Measurements from ENCODE around the gene MBD3.
"Not testable (repeated sequence)": the region's sequence is repeated elsewhere in the genome, so short reads cannot be mapped to it uniquely, and the experiment has no call there.

The MBD3 gene

DNA sequence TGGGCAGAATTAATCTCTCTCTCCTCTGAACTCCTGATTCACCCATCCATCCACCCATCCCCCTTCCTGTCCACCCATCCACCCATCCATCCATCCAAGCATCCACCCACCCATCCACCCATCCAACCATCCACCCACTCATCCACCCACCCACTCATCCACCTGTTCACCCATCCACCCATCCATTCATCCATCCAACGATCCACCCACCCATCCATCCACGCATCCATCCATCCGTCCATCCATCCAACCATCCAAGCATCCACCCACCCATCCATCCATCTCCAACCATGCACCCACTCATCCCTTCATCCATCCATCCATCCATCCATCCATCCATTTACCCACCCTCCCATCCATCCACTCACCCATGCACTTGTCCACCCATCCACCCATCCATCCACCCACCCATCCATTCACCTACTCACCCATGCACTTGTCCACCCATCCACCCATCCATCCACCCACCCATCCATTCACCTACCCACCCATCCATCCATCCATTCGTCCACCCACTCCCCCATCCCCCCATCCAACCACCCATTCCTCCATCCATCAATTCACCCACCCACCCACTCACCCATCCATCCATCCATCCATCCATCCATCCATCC is 43.2 kb downstream of the MBD3 start:
- DNase-seq, result no peak
- no peaks in the 10 kb centered on the region for H3K36me3 ChIP-seq (replicated peaks; ENCODE audit: insufficient read depth, low read length)
- no peak overlapping the region for H2AFZ ChIP-seq (ENCODE audit: low read length)
- H3K4me2 ChIP-seq (ENCODE audit: low read depth, low read length), result no peak overlapping the region
- H3K9me3 ChIP-seq (replicated peaks; ENCODE audit: insufficient read depth, low read length), result no peaks in the 10 kb centered on the region
- no peaks in the 10 kb centered on the region for H3F3A ChIP-seq (ENCODE audit: insufficient read depth, low read length)
- H3K27me3 ChIP-seq (replicated peaks; ENCODE audit: insufficient read depth, low read length), result peaks cover 51% of the 10 kb centered on the region
- H3K4me3 ChIP-seq (ENCODE audit: low read length), result no peak overlapping the region
- H3K4me1 ChIP-seq (ENCODE audit: low read length), result no peaks in the 10 kb centered on the region
- H4K20me1 ChIP-seq (ENCODE audit: insufficient read depth, low read length), result no peaks in the 10 kb centered on the region
- TF ChIP-seq EZH2 (optimal IDR thresholded peaks at IDR 0.05; ENCODE audit: low read depth, low read length) (no peak), EZH2phosphoT487 (IDR thresholded peaks at IDR 0.05; ENCODE audit: low read length) (no peak)
- TF ChIP-seq, protein P1, sequence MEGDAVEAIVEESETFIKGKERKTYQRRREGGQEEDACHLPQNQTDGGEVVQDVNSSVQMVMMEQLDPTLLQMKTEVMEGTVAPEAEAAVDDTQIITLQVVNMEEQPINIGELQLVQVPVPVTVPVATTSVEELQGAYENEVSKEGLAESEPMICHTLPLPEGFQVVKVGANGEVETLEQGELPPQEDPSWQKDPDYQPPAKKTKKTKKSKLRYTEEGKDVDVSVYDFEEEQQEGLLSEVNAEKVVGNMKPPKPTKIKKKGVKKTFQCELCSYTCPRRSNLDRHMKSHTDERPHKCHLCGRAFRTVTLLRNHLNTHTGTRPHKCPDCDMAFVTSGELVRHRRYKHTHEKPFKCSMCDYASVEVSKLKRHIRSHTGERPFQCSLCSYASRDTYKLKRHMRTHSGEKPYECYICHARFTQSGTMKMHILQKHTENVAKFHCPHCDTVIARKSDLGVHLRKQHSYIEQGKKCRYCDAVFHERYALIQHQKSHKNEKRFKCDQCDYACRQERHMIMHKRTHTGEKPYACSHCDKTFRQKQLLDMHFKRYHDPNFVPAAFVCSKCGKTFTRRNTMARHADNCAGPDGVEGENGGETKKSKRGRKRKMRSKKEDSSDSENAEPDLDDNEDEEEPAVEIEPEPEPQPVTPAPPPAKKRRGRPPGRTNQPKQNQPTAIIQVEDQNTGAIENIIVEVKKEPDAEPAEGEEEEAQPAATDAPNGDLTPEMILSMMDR (IDR thresholded peaks at IDR 0.05; ENCODE audit: low read length), result no peak
- H3K9me2 ChIP-seq (replicated peaks; ENCODE audit: insufficient read depth, low read length), result no peaks in the 10 kb centered on the region
- H3K27ac ChIP-seq (ENCODE audit: low read length), result no peak overlapping the region
- no peak overlapping the region for H3K9ac ChIP-seq (ENCODE audit: low read length)
- H3K79me2 ChIP-seq (ENCODE audit: low read length), result no peaks in the 10 kb centered on the region

DNA sequence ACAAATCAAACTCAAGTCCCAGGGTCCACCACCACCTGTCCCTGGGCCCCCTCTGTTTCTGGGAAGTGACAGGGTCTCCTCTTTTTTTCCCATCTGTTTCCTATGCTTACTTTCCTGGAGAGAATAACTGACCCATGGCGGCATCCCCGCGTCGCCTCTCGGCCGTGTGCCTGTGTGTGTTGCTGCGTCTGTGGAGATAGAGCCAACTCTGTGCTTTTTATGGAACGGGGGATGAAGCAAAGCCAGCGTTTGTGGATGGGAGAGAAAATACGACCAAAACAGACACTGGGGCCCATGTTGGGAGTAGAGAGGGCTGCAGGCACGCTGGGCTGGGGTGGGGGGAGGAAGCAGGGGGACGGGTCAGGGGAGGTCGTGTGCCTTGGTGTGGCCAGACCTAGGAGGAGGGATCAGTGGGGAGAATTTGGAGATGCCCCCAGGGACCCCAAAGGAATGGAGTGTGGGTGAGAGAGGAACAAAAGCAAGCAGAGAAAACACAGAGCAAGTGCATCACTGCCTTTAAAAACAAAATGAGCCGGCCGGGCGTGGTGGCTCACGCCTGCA is 52.2 kb downstream of the MBD3 start:
- H3K27ac ChIP-seq (ENCODE audit: low read length), result no peak overlapping the region
- peaks cover 86% of the 10 kb centered on the region for H3K27me3 ChIP-seq (replicated peaks; ENCODE audit: insufficient read depth, low read length)
- H3K36me3 ChIP-seq (replicated peaks; ENCODE audit: insufficient read depth, low read length), result no peaks in the 10 kb centered on the region
- H3K9me3 ChIP-seq (replicated peaks; ENCODE audit: insufficient read depth, low read length), result no peaks in the 10 kb centered on the region
- H3K9ac ChIP-seq (ENCODE audit: low read length), result no peak overlapping the region
- H3K9me2 ChIP-seq (replicated peaks; ENCODE audit: insufficient read depth, low read length), result no peaks in the 10 kb centered on the region
- no peaks in the 10 kb centered on the region for H4K20me1 ChIP-seq (ENCODE audit: insufficient read depth, low read length)
- H2AFZ ChIP-seq (ENCODE audit: low read length), result no peak overlapping the region
- no peak for TF ChIP-seq EZH2phosphoT487 (IDR thresholded peaks at IDR 0.05; ENCODE audit: low read length)
- TF ChIP-seq EZH2 (optimal IDR thresholded peaks at IDR 0.05; ENCODE audit: low read depth, low read length), result no peak
- TF ChIP-seq, protein P1 (IDR thresholded peaks at IDR 0.05; ENCODE audit: low read length), result no peak
- DNase-seq, result no peak
- no peaks in the 10 kb centered on the region for H3K4me1 ChIP-seq (ENCODE audit: low read length)
- no peaks in the 10 kb centered on the region for H3K79me2 ChIP-seq (ENCODE audit: low read length)
- no peaks in the 10 kb centered on the region for H3F3A ChIP-seq (ENCODE audit: insufficient read depth, low read length)
- no peak overlapping the region for H3K4me2 ChIP-seq (ENCODE audit: low read depth, low read length)
- no peak overlapping the region for H3K4me3 ChIP-seq (ENCODE audit: low read length)

DNA sequence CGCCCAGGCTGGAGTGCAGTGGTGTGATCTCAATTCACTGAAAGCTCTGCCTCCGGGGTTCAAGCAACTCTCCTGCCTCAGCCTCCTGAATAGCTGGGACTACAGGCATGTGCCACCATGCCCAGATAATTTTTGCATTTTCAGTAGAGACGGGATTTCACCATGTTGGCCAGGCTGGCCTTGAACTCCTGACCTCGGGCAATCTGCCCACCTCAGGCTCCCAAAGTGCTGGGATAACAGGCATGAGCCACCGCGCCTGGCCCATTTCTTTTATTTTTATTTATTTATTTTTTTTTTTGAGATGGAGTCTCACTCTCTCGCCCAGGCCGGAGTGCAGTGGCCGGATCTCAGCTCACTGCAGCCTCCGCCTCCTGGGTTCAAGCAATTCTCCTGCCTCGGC is 52.9 kb downstream of the MBD3 start:
- H3K9me2 ChIP-seq (replicated peaks; ENCODE audit: insufficient read depth, low read length); H3K4me1 ChIP-seq (ENCODE audit: low read length): not testable (repeated sequence)
- H3K27me3 ChIP-seq (replicated peaks; ENCODE audit: insufficient read depth, low read length), result peaks cover 89% of the 10 kb centered on the region

DNA sequence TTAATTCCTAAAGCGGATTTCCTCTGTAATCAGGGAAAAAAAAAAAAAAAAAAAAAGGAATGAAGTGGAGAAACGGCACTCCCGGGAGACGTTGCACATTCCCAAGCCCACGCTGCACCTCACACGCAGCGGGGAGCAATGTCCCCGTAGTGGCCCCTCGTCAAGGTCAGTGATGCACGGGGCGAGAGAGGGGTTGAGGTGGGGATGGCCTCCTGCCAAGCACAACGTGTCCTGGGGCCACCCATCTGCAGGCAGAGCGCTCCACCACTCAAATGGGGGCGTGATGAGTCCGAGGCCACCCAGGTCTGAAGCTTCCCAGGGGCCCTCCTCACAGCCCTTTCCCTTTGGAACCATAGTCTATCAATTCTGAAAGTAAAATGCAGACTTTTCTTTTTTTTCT is 53.7 kb downstream of the MBD3 start:
- TF ChIP-seq, protein P1 (IDR thresholded peaks at IDR 0.05; ENCODE audit: low read length), result no peak
- TF ChIP-seq EZH2phosphoT487 (IDR thresholded peaks at IDR 0.05; ENCODE audit: low read length), result no peak
- TF ChIP-seq EZH2 (optimal IDR thresholded peaks at IDR 0.05; ENCODE audit: low read depth, low read length), result no peak
- Histone ChIP-seq H3K36me3 (replicated peaks; ENCODE audit: insufficient read depth, low read length) (no peaks in the 10 kb centered on the region), H3K4me3 (ENCODE audit: low read length) (no peak overlapping the region), H3K27ac (ENCODE audit: low read length) (no peak overlapping the region), H3K4me2 (ENCODE audit: low read depth, low read length) (no peak overlapping the region), H4K20me1 (ENCODE audit: insufficient read depth, low read length) (no peaks in the 10 kb centered on the region), H3K9me2 (replicated peaks; ENCODE audit: insufficient read depth, low read length) (no peaks in the 10 kb centered on the region), H2AFZ (ENCODE audit: low read length) (no peak overlapping the region), H3K4me1 (ENCODE audit: low read length) (no peaks in the 10 kb centered on the region), H3F3A (ENCODE audit: insufficient read depth, low read length) (no peaks in the 10 kb centered on the region), H3K79me2 (ENCODE audit: low read length) (no peaks in the 10 kb centered on the region), H3K9ac (ENCODE audit: low read length) (no peak overlapping the region), H3K27me3 (replicated peaks; ENCODE audit: insufficient read depth, low read length) (peaks cover 86% of the 10 kb centered on the region), H3K9me3 (replicated peaks; ENCODE audit: insufficient read depth, low read length) (no peaks in the 10 kb centered on the region)
- no peak for DNase-seq

More for the DNA sequence above, 52.9 kb downstream of the MBD3 start:
- not testable (repeated sequence) for H2AFZ ChIP-seq (ENCODE audit: low read length); H3K36me3 ChIP-seq (replicated peaks; ENCODE audit: insufficient read depth, low read length); DNase-seq; H3F3A ChIP-seq (ENCODE audit: insufficient read depth, low read length); H3K27ac ChIP-seq (ENCODE audit: low read length); H3K9ac ChIP-seq (ENCODE audit: low read length); H3K4me3 ChIP-seq (ENCODE audit: low read length); H3K4me2 ChIP-seq (ENCODE audit: low read depth, low read length); H3K79me2 ChIP-seq (ENCODE audit: low read length); H4K20me1 ChIP-seq (ENCODE audit: insufficient read depth, low read length); H3K9me3 ChIP-seq (replicated peaks; ENCODE audit: insufficient read depth, low read length)

DNA sequence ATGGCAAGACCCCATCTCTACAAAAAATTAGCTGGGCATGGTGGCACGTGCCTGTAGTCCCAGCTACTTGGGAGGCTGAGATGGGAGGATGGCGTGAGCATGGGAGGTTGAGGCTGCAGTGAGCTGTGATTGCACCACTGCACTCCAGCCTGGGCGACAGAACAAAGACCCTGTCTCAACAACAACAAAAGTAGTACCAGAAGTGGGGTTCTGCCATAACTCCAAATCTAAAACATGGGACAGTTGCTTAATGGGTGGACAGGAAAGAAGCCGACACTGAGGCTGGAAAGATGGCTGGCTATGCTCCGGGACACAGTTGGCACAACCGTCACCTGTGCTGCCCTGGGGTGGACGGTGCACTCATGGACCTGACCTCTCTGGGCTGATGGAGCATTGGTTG is 57.0 kb downstream of the MBD3 start:
- not testable (repeated sequence) for H3F3A ChIP-seq (ENCODE audit: insufficient read depth, low read length); H3K9ac ChIP-seq (ENCODE audit: low read length); H3K9me3 ChIP-seq (replicated peaks; ENCODE audit: insufficient read depth, low read length); H3K4me2 ChIP-seq (ENCODE audit: low read depth, low read length); H2AFZ ChIP-seq (ENCODE audit: low read length); H3K79me2 ChIP-seq (ENCODE audit: low read length); H3K4me1 ChIP-seq (ENCODE audit: low read length); H3K4me3 ChIP-seq (ENCODE audit: low read length); H3K36me3 ChIP-seq (replicated peaks; ENCODE audit: insufficient read depth, low read length); H3K9me2 ChIP-seq (replicated peaks; ENCODE audit: insufficient read depth, low read length); DNase-seq; H3K27ac ChIP-seq (ENCODE audit: low read length); H4K20me1 ChIP-seq (ENCODE audit: insufficient read depth, low read length)
- H3K27me3 ChIP-seq (replicated peaks; ENCODE audit: insufficient read depth, low read length), result peaks cover 87% of the 10 kb centered on the region
